OCI-LY7 (cell line): Measurements from ENCODE around the gene CLEC20A. TPM values are rescaled to one million over a fixed set of nuclear protein-coding genes. Genes with fewer than 3 reads are reported as not detected.

Source experiments
- BruUV-seq: library from RNA; stranded (reverse); fragments of 400-500 nt; replicated peaks from 2 replicates; lab custom pipeline; 2021; lab: Mats Ljungman, UMichigan
- CTCF ChIA-PET: fragments of 300-600 bp; sonication (Branson Sonifier 250); formaldehyde crosslinking; loops from one replicate; lab custom pipeline; 2022; ENCODE audit warnings: antibody characterized with exemption; ENCODE audit not compliant: unreplicated experiment; lab: Charles Lee
- POLR2A ChIA-PET: fragments of 300-600 bp; sonication (Branson Sonifier 250); formaldehyde crosslinking; loops from one replicate; lab custom pipeline; 2022; ENCODE audit warnings: antibody characterized with exemption; lab: Charles Lee
- DNase-seq: peaks from one replicate; pipeline ENCODE4 v3.0.0-alpha.2; 2015; ENCODE audit warnings: low spot score
- H2AFZ ChIP-seq: fragments of 200-600 bp; sonication (generic), shearing (Covaris generic); 2 replicates; pipeline ENCODE4 v1.6.1; 2014; ENCODE audit warnings: mild to moderate bottlenecking, antibody characterized with exemption, low read length, moderate library complexity
- H3K27ac ChIP-seq: fragments of 200-600 bp; sonication (generic); 2 replicates; pipeline ENCODE4 v1.5.1; 2014; ENCODE audit warnings: mixed run types, low read depth, mild to moderate bottlenecking, moderate library complexity, low read length, inconsistent platforms; ENCODE audit not compliant: poor library complexity, severe bottlenecking
- H3K36me3 ChIP-seq: fragments of 200-600 bp; sonication (generic); 2 replicates; pipeline ENCODE4 v1.6.1; 2014; ENCODE audit warnings: mild to moderate bottlenecking, antibody characterized with exemption, low read length, moderate library complexity, mixed read lengths; ENCODE audit not compliant: insufficient read depth
- H3K4me1 ChIP-seq: fragments of 200-600 bp; sonication (generic); 2 replicates; pipeline ENCODE4 v1.5.1; 2014; ENCODE audit warnings: mild to moderate bottlenecking, low read length; ENCODE audit not compliant: insufficient read depth, poor library complexity, severe bottlenecking
- H3K4me2 ChIP-seq: fragments of 200-600 bp; sonication (generic); 2 replicates; pipeline ENCODE4 v1.6.1; 2014; ENCODE audit warnings: mild to moderate bottlenecking, low read length
- H3K4me3 ChIP-seq: fragments of 200-600 bp; sonication (generic); 2 replicates; pipeline ENCODE4 v1.5.1; 2014; ENCODE audit warnings: mild to moderate bottlenecking, low read depth, low read length; ENCODE audit not compliant: poor library complexity, severe bottlenecking
- H3K79me2 ChIP-seq: fragments of 200-600 bp; sonication (generic); 2 replicates; pipeline ENCODE4 v1.6.1; 2016; ENCODE audit warnings: low read depth, mild to moderate bottlenecking, low read length, moderate library complexity, mixed read lengths; ENCODE audit not compliant: insufficient read depth
- H3K9me2 ChIP-seq: fragments of 200-600 bp; sonication (generic); 2 replicates; pipeline ENCODE4 v1.6.1; 2016; ENCODE audit warnings: mild to moderate bottlenecking, low read length, mixed read lengths; ENCODE audit not compliant: insufficient read depth
- H3K9me3 ChIP-seq: fragments of 200-600 bp; sonication (generic); 2 replicates; pipeline ENCODE4 v1.6.1; 2014; ENCODE audit warnings: mild to moderate bottlenecking, mixed run types, low read length, mixed read lengths
- H4K20me1 ChIP-seq: fragments of 200-600 bp; sonication (generic); 2 replicates; pipeline ENCODE4 v1.6.1; 2014; ENCODE audit warnings: mild to moderate bottlenecking, antibody characterized with exemption, low read length, moderate library complexity, mixed read lengths; ENCODE audit not compliant: insufficient read depth
- CTCF ChIP-seq: fragments of 200-600 bp; sonication (generic); conservative IDR thresholded peaks from 2 replicates; pipeline ENCODE4 v1.5.1; 2014; ENCODE audit warnings: mild to moderate bottlenecking, antibody characterized with exemption, low read length, moderate library complexity, mixed read lengths
- EZH2phosphoT487 ChIP-seq: fragments of 200-600 bp; sonication (generic); IDR thresholded peaks from 2 replicates; pipeline ENCODE4 v1.6.1; 2018; ENCODE audit warnings: low read depth, borderline replicate concordance, mild to moderate bottlenecking, mixed run types, antibody characterized with exemption, low read length, moderate library complexity, mixed read lengths
- intact Hi-C: fragments of 100-400 bp; cut with micrococcal nuclease; formaldehyde crosslinking; loops from one replicate; pipeline ENCODE4 v1.10.0; 2022; ENCODE audit not compliant: unreplicated experiment
- total RNA-seq, 2 experiments: library from RNA; depleted of rRNA in 1 of 2; stranded (reverse); fragments of >200 nt in 1 of 2; shearing (Covaris generic) in 1 of 2; gene quantifications; 2 replicates each; pipeline ENCODE4 v1.2.3, GENCODE V29; 2014 to 2022

CLEC20A gene
- total RNA-seq, 2 experiments from 2014 or later: not detected

GRCh38 chr1:178498896-178499675, 2.3 kb upstream of the CLEC20A start:
- Histone ChIP-seq H3K4me2 (no peak overlapping the region), H2AFZ (no peak overlapping the region), H3K4me3 (no peak overlapping the region), H3K4me1 (no peaks in the 10 kb centered on the region), H3K36me3 (no peaks in the 10 kb centered on the region), H3K79me2 (no peaks in the 10 kb centered on the region), H3K27ac (no peak overlapping the region), H4K20me1 (no peaks in the 10 kb centered on the region), H3K9me2 (no peaks in the 10 kb centered on the region), H3K9me3 (no peaks in the 10 kb centered on the region)
- TF ChIP-seq EZH2phosphoT487: no peak
- TF ChIP-seq CTCF: no peak
- DNase-seq: no peak
- ChIA-PET CTCF (interaction anchor here (0.6 kb wide), 1 partner anchor 54 kb away, joined by 3 read pairs; no protein-coding TSS in a partner anchor), POLR2A (interaction anchor here (0.6 to 1.2 kb wide), 2 partner anchors 12 to 20 kb away, joined by 3 read pairs; no protein-coding TSS in a partner anchor)
- intact Hi-C loops: no loop called here
- BruUV-seq: no TSS peak

GRCh38 chr1:178497903-178498478, 1.2 kb upstream of the CLEC20A start:
- H3K9me3 ChIP-seq: no peaks in the 10 kb centered on the region
- intact Hi-C loops: no loop called here
- H3K9me2 ChIP-seq: no peaks in the 10 kb centered on the region
- H3K4me3 ChIP-seq: no peak overlapping the region
- no peak overlapping the region for H2AFZ ChIP-seq
- no peak for DNase-seq
- POLR2A ChIA-PET: no interaction called here
- H3K79me2 ChIP-seq: no peaks in the 10 kb centered on the region
- CTCF ChIA-PET: no interaction called here
- H3K36me3 ChIP-seq: no peaks in the 10 kb centered on the region
- no peaks in the 10 kb centered on the region for H3K4me1 ChIP-seq
- H3K4me2 ChIP-seq: no peak overlapping the region
- no peak for TF ChIP-seq CTCF
- no peak for TF ChIP-seq EZH2phosphoT487
- no TSS peak for BruUV-seq
- H3K27ac ChIP-seq: no peak overlapping the region
- no peaks in the 10 kb centered on the region for H4K20me1 ChIP-seq
